ENCODE data around the gene AQP9.

The AQP9 gene

GRCh38 chr15:58224068-58224467 lies 85.9 kb downstream of the AQP9 start:
- DNase-seq (ENCODE audit: low read depth, low spot score), result no peak

GRCh38 chr15:58227706-58228543 lies 89.7 kb downstream of the AQP9 start:
- DNase-seq (ENCODE audit: low read depth, low spot score), result no peak

- DNase-seq (ENCODE audit: low read depth, low spot score), result no peak
These were observed 90.5 kb downstream of the AQP9 start for GRCh38 chr15:58228718-58229117.

- no peak for DNase-seq (ENCODE audit: low read depth, low spot score)
These were observed 91.2 kb downstream of the AQP9 start for GRCh38 chr15:58229297-58229768.

- DNase-seq (ENCODE audit: low read depth, low spot score), result no peak
These were observed 94.3 kb downstream of the AQP9 start for GRCh38 chr15:58232281-58233065.

- no peak for DNase-seq (ENCODE audit: low read depth, low spot score)
These were observed 95.2 kb downstream of the AQP9 start for GRCh38 chr15:58233341-58233740.

Data from iPS DF 19.7 (cell line).